Ishikawa (cell line): Measurements from ENCODE around the gene GCAT.

ENCODE experiments used
- CEBPB ChIP-seq: IDR thresholded peaks from 2 replicates; pipeline ENCODE4 v1.6.1; 2012
- CREB1 ChIP-seq: IDR thresholded peaks from 2 replicates; pipeline ENCODE4 v1.6.1; 2012; ENCODE audit warnings: low read depth
- EGR1 ChIP-seq: IDR thresholded peaks from 2 replicates; pipeline ENCODE4 v1.6.1; 2012
- EP300 ChIP-seq: IDR thresholded peaks from 2 replicates; pipeline ENCODE4 v1.6.1; 2012; ENCODE audit warnings: borderline replicate concordance
- MAX ChIP-seq: IDR thresholded peaks from 2 replicates; pipeline ENCODE4 v1.6.1; 2012
- NFIC ChIP-seq: IDR thresholded peaks from 2 replicates; pipeline ENCODE4 v1.6.1; 2012
- RAD21 ChIP-seq: IDR thresholded peaks from 2 replicates; pipeline ENCODE4 v1.6.1; 2012; ENCODE audit warnings: low read depth
- TAF1 ChIP-seq: IDR thresholded peaks from 2 replicates; pipeline ENCODE4 v1.6.1; 2012; ENCODE audit warnings: low read depth, mild to moderate bottlenecking
- USF1 ChIP-seq: IDR thresholded peaks from 2 replicates; pipeline ENCODE4 v1.6.1; 2012
- YY1 ChIP-seq: IDR thresholded peaks from 2 replicates; pipeline ENCODE4 v1.6.1; 2012; ENCODE audit warnings: low read depth

GRCh38 chr22:37763652-37764051 lies 44.1 kb upstream of the GCAT start:
- TF ChIP-seq EP300 (no peak), YY1 (no peak), NFIC (no peak), CEBPB (no peak), MAX (no peak), TAF1 (no peak), RAD21 (no peak), CREB1 (no peak), EGR1 (no peak), USF1 (no peak)
